Measurements from ENCODE around the gene PKD2L2. TPM values are rescaled to one million over a fixed set of nuclear protein-coding genes. Genes with fewer than 3 reads are reported as not detected.
A peak's percentile ranks its signal among the peaks of the same experiment; 100 is the strongest.

Gene PKD2L2
- polyA plus RNA-seq, 1 donor from 2014 or later, result not detected

GRCh38 chr5:137866541-137867388, 22.5 kb upstream of the PKD2L2 start:
- Histone ChIP-seq H3F3A (ENCODE audit: insufficient read depth, low read length, poor library complexity, severe bottlenecking) (no peaks in the 10 kb centered on the region), H3K4me2 (ENCODE audit: low read length) (no peak overlapping the region), H3K9me3 (ENCODE audit: low read length) (no peaks in the 10 kb centered on the region), H2AFZ (ENCODE audit: low read depth, low read length) (no peak overlapping the region), H3K79me2 (replicated peaks; ENCODE audit: insufficient read depth, low read length) (no peaks in the 10 kb centered on the region), H3K36me3 (ENCODE audit: insufficient read depth, low read length) (no peaks in the 10 kb centered on the region), H3K9me2 (ENCODE audit: insufficient read depth, low read length) (no peaks in the 10 kb centered on the region), H3K27me3 (ENCODE audit: insufficient read depth, low read depth, low read length) (no peaks in the 10 kb centered on the region), H3K27ac (ENCODE audit: low read length) (no peak overlapping the region), H3K9ac (ENCODE audit: low read length) (no peak overlapping the region), H3K4me3 (ENCODE audit: low read length) (no peak overlapping the region), H4K20me1 (ENCODE audit: insufficient read depth) (no peaks in the 10 kb centered on the region)
- TF ChIP-seq REST (IDR thresholded peaks at IDR 0.05; ENCODE audit: borderline replicate concordance), result no peak
- no peak for TF ChIP-seq CTCF (IDR thresholded peaks at IDR 0.05; ENCODE audit: poor library complexity, severe bottlenecking)
- no peak for TF ChIP-seq POLR2AphosphoS5 (IDR thresholded peaks at IDR 0.05)
- no peak for TF ChIP-seq TAF1 (IDR thresholded peaks at IDR 0.05; ENCODE audit: low read depth)
- no peak for TF ChIP-seq RAD21 (conservative IDR thresholded peaks at IDR 0.05)
- TF ChIP-seq MXI1 (conservative IDR thresholded peaks at IDR 0.05; ENCODE audit: poor library complexity, severe bottlenecking), result no peak
- TF ChIP-seq EZH2 (IDR thresholded peaks at IDR 0.05; ENCODE audit: borderline replicate concordance, insufficient read depth, low read length, poor library complexity, severe bottlenecking), result no peak
- TF ChIP-seq SMC3 (conservative IDR thresholded peaks at IDR 0.05; ENCODE audit: poor library complexity), result no peak
- no peak for TF ChIP-seq EP300 (conservative IDR thresholded peaks at IDR 0.05; ENCODE audit: poor library complexity, severe bottlenecking)

- no peaks in the 10 kb centered on the region for H3F3A ChIP-seq (ENCODE audit: insufficient read depth, low read length, poor library complexity, severe bottlenecking)
- no peak within 1 kb of the TSS for H3K9ac ChIP-seq (ENCODE audit: low read length)
- H4K20me1 ChIP-seq (ENCODE audit: insufficient read depth), result no peaks in the 10 kb centered on the region
- no peaks in the 10 kb centered on the region for H3K36me3 ChIP-seq (ENCODE audit: insufficient read depth, low read length)
- H3K27me3 ChIP-seq (ENCODE audit: insufficient read depth, low read depth, low read length), result no peaks in the 10 kb centered on the region
- no peak within 1 kb of the TSS for H3K4me3 ChIP-seq (ENCODE audit: low read length)
- H3K9me2 ChIP-seq (ENCODE audit: insufficient read depth, low read length), result no peaks in the 10 kb centered on the region
- no peak within 1 kb of the TSS for H2AFZ ChIP-seq (ENCODE audit: low read depth, low read length)
- H3K27ac ChIP-seq (ENCODE audit: low read length), result no peak within 1 kb of the TSS
- no peaks in the 10 kb centered on the region for H3K9me3 ChIP-seq (ENCODE audit: low read length)
- no peak within 1 kb of the TSS for H3K4me2 ChIP-seq (ENCODE audit: low read length)
- TF ChIP-seq MXI1 (conservative IDR thresholded peaks at IDR 0.05; ENCODE audit: poor library complexity, severe bottlenecking) (no peak), EP300 (conservative IDR thresholded peaks at IDR 0.05; ENCODE audit: poor library complexity, severe bottlenecking) (peak; percentile 32)
- H3K79me2 ChIP-seq (replicated peaks; ENCODE audit: insufficient read depth, low read length), result no peaks in the 10 kb centered on the region
Measured at GRCh38 chr5:137867664-137868063, 21.6 kb upstream of the PKD2L2 start, which contains the start of gene MYOT. Gene MYOT (plus strand): TSS chr5:137867860. CDS start chr5:137870652, 2,792 bp downstream.

Measured in neural cell (in vitro differentiated cells).